Omental fat pad (tissue), 4 donors: ENCODE results near the gene CNNM2. TPM values are rescaled to one million over a fixed set of nuclear protein-coding genes. Genes with fewer than 3 reads are reported as not detected.

Source experiments
- ATAC-seq: fragments of 150-250 bp; one replicate; pipeline ENCODE4 v1.9.1; 2016; ENCODE audit warnings: mild to moderate bottlenecking, moderate library complexity; ENCODE audit not compliant: low FRiP score
- DNase-seq: peaks from one replicate; pipeline ENCODE4 v3.0.0-alpha.2; 2019; ENCODE audit warnings: low spot score
- CTCF ChIP-seq, 3 donors: fragments of 450-650 bp; IDR thresholded peaks; one replicate each; pipeline ENCODE4 v1.5.1; 2016 to 2017; ENCODE audit warnings: antibody characterized with exemption in 3 of 3, mild to moderate bottlenecking in 3 of 3, moderate library complexity in 2 of 3
- total RNA-seq, 4 donors: library from RNA; depleted of rRNA; stranded (reverse); fragments of >200 nt; gene quantifications; one replicate each; pipeline ENCODE4 v1.1.0, GENCODE V29; 2016

The CNNM2 gene
- total RNA-seq, 4 donors from 2014 or later = 2.3 to 9.8 (median 3.2) TPM

DNA sequence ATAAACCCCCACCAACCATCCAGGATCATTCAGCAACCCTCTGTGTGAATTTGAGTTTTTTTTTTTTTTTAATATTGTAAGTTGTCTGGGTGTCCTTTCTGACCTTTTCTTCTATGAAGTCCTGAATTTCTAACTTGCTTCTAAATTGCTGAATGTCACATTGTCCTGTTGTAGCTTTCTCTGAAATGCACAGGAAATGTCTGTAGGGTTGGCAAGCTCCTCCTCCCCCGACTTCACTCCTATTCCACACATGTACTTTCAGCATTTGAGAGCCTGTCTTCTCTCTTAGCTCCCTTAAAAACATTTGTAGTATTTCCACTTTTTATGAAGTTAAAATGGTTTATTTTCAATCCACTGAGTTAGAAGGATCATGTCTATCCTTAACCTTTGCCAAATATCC lies 3.3 kb upstream of the CNNM2 start:
- DNase-seq (no peak), ATAC-seq (no peak)
- TF ChIP-seq CTCF (IDR thresholded peaks at IDR 0.05) = no peak

DNA sequence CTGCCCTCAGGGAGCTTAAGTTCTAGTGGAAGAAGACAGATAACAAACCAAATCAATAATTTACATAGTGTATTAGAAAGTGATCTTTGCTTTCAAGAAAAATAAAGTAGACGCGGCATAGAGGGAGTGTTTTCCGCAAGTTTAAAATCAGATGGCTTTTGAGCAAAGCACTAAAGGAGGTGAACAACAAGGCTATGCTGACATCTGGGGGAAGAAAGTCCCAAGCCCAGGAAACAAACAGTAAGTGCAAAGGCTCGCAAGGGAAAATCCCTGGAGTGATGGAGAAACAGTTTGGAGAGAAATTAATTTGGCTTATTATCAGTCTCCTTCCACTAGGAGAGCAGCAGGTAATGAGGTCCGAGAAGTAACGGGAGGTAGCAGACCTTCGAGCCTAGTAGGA lies 1.9 kb upstream of the CNNM2 start:
- no peak for ATAC-seq
- DNase-seq = no peak
- no peak for TF ChIP-seq CTCF (IDR thresholded peaks at IDR 0.05)

GRCh38 chr10:102917314-102917961 lies 656 bp upstream of the CNNM2 start:
- DNase-seq (peak; percentile 37), ATAC-seq (peak; percentile 87)
- peak in 2 of 3 donors; percentile 15 to 67 for TF ChIP-seq CTCF (IDR thresholded peaks at IDR 0.05)

GRCh38 chr10:102918817-102919245 lies 737 bp downstream of the CNNM2 start:
- ATAC-seq (no peak), DNase-seq (no peak)
- TF ChIP-seq CTCF (IDR thresholded peaks at IDR 0.05) = no peak

- ATAC-seq (no peak), DNase-seq (no peak)
- no peak for TF ChIP-seq CTCF (IDR thresholded peaks at IDR 0.05)
Measured at GRCh38 chr10:102919246-102919959, 1.3 kb downstream of the CNNM2 start.

DNA sequence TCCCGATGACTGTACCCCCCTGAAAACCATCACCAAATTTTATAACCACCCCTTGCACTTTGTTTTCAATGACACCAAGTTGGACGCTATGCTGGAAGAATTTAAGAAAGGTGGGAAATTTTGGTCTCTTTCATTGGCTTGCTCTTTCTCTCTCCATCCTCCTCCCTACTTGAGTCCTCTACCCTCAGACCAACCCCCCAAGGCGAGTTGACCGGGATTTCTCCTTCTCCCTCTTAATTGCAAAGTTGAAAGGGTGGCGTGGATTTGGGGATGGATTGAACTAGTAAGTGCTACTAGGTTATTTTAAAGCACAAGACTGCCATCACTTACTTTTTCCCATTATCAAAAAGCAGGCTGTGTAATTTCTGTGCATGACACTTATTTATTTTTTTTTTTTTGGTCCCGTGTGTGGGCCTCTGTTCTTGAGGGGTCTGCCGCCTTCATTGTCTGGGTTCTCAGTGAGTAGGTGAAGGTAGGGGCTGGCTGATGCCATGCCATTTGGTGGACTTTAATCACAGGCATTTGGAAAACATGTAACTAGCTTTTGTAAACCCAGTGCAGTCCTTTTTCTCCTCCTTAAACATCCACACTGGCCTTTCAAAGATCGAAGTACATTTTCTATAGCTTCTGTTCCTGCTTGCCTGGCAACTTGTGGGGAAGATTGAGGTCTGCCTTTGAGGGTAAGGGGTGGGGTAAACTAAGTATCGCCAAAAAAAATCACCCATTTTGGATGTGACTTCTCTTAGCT lies 2.1 kb downstream of the CNNM2 start:
- no peak for TF ChIP-seq CTCF (IDR thresholded peaks at IDR 0.05)
- no peak for ATAC-seq
- no peak for DNase-seq
